Adipose tissue (tissue), 3 donors: ENCODE measurements around the gene LRRIQ3. TPM values are rescaled to one million over a fixed set of nuclear protein-coding genes. Genes with fewer than 3 reads are reported as not detected.
"Not testable (repeated sequence)": the region's sequence is repeated elsewhere in the genome, so short reads cannot be mapped to it uniquely, and the experiment has no call there.

Experiments used
- H3K27ac ChIP-seq: one replicate; pipeline ENCODE4 v1.5.1; 2013; ENCODE audit warnings: low read depth, low read length
- WGBS, 3 donors: extraction: QIAGEN DNeasy Blood & Tissue Kit; methylation state at CpG; one replicate each; pipeline ENCODE4 v1.1.7; 2013; 5-methylcytosine and 5-hydroxymethylcytosine counted together
- polyA plus RNA-seq, 3 donors: library from polyadenylated mRNA; stranded (reverse); fragments of 200-250 nt; gene quantifications; one replicate each; pipeline ENCODE4 v1.2.3, GENCODE V29; 2013
- donor health status: healthy with polysubstance abuse.
- donor health status: Bipolar disorder and iron deficiency.
- donor health status: healthy.

LRRIQ3 gene
- polyA plus RNA-seq, 3 donors = 0.32 to 1.3 (median 0.56) TPM

GRCh38 chr1:74160046-74160445 lies 37.9 kb downstream of the LRRIQ3 start:
- WGBS, 3 donors = 57 to 73% (median 72%) methylated on average over 2 of the region's 2 CpGs
- no peak overlapping the region for H3K27ac ChIP-seq

- H3K27ac ChIP-seq = no peak overlapping the region
- 78 to 85% (median 85%) methylated on average over 4 of the region's 4 CpGs for WGBS, 3 donors
Observed at GRCh38 chr1:74145086-74145485, 52.9 kb downstream of the LRRIQ3 start.

GRCh38 chr1:74117370-74117769 lies 80.6 kb downstream of the LRRIQ3 start:
- not testable (repeated sequence) for H3K27ac ChIP-seq
- 70 to 95% (median 92%) methylated on average over 4 of the region's 4 CpGs for WGBS, 3 donors

- 52 to 79% (median 74%) methylated on average over 3 of the region's 3 CpGs for WGBS, 3 donors
- H3K27ac ChIP-seq = no peak overlapping the region
Observed at GRCh38 chr1:74113333-74113732, 84.6 kb downstream of the LRRIQ3 start.

GRCh38 chr1:74107394-74107793 lies 90.6 kb downstream of the LRRIQ3 start:
- H3K27ac ChIP-seq = no peak overlapping the region

- no peak overlapping the region for H3K27ac ChIP-seq
- WGBS, 3 donors = 73 to 90% (median 74%) methylated on average over 1 of the region's 1 CpG
Observed at GRCh38 chr1:74091371-74091770, 106.6 kb downstream of the LRRIQ3 start.

- 20 to 85% (median 69%) methylated on average over 1 of the region's 1 CpG for WGBS, 3 donors
- no peak overlapping the region for H3K27ac ChIP-seq
Observed at GRCh38 chr1:74083128-74083527, 114.8 kb downstream of the LRRIQ3 start.

GRCh38 chr1:74065081-74065480 lies 132.9 kb downstream of the LRRIQ3 start:
- no peak overlapping the region for H3K27ac ChIP-seq

- H3K27ac ChIP-seq = no peak overlapping the region
Observed at GRCh38 chr1:74057719-74058118, 140.3 kb downstream of the LRRIQ3 start.

- 42 to 45% (median 43%) methylated on average over 1 of the region's 1 CpG for WGBS, 3 donors
- no peak overlapping the region for H3K27ac ChIP-seq
Observed at GRCh38 chr1:74053407-74053806, 144.6 kb downstream of the LRRIQ3 start.

- H3K27ac ChIP-seq = no peak overlapping the region
- WGBS, 3 donors = 32 to 46% (median 35%) methylated on average over 2 of the region's 2 CpGs
Observed at GRCh38 chr1:74050386-74050785, 147.6 kb downstream of the LRRIQ3 start.

- no peak overlapping the region for H3K27ac ChIP-seq
- WGBS, 3 donors = 75 to 86% (median 77%) methylated on average over 3 of the region's 3 CpGs
Observed at GRCh38 chr1:74038042-74038441, 159.9 kb downstream of the LRRIQ3 start.

GRCh38 chr1:74012583-74012982 lies 185.4 kb downstream of the LRRIQ3 start:
- no peak overlapping the region for H3K27ac ChIP-seq
- WGBS, 3 donors = 18 to 48% (median 28%) methylated on average over 1 of the region's 1 CpG

- H3K27ac ChIP-seq = no peak overlapping the region
Observed at GRCh38 chr1:74011736-74012135, 186.2 kb downstream of the LRRIQ3 start.

GRCh38 chr1:74010206-74010605 lies 187.8 kb downstream of the LRRIQ3 start:
- H3K27ac ChIP-seq = no peak overlapping the region
- WGBS, 3 donors = 79 to 92% (median 79%) methylated on average over 7 of the region's 7 CpGs

- WGBS, 3 donors = 57 to 67% (median 58%) methylated on average over 4 of the region's 4 CpGs
Observed at GRCh38 chr1:74005533-74005932, 192.4 kb downstream of the LRRIQ3 start.

GRCh38 chr1:74003806-74004205 lies 194.2 kb downstream of the LRRIQ3 start:
- H3K27ac ChIP-seq = no peak overlapping the region

More at GRCh38 chr1:74005533-74005932, 192.4 kb downstream of the LRRIQ3 start:
- no peak overlapping the region for H3K27ac ChIP-seq

GRCh38 chr1:73998348-73998959 lies 199.5 kb downstream of the LRRIQ3 start:
- H3K27ac ChIP-seq = no peak overlapping the region
- WGBS, 3 donors = 9 to 12% (median 11%) methylated on average over 2 of the region's 2 CpGs

GRCh38 chr1:73980324-73981040 lies 217.5 kb downstream of the LRRIQ3 start:
- WGBS, 3 donors = 39 to 47% (median 41%) methylated on average over 3 of the region's 3 CpGs
- H3K27ac ChIP-seq = no peak overlapping the region

- H3K27ac ChIP-seq = no peak overlapping the region
- WGBS, 3 donors = 81 to 87% (median 87%) methylated on average over 2 of the region's 2 CpGs
Observed at GRCh38 chr1:73979684-73980083, 218.3 kb downstream of the LRRIQ3 start.
